AG04449 (cell line): ENCODE results near the gene GABRA1.

Source experiments
- CTCF ChIA-PET: fragments of 350-600 bp; formaldehyde crosslinking; extraction: SDS; loops from one replicate; lab custom pipeline; 2021; ENCODE audit warnings: antibody characterized with exemption; lab: Yijun Ruan, JAX
- POLR2A ChIA-PET: fragments of 400-600, 350-600 bp; formaldehyde crosslinking; extraction: SDS; loops from one replicate; lab custom pipeline; 2020; ENCODE audit warnings: antibody characterized with exemption, inconsistent platforms; lab: Yijun Ruan, JAX
- DNase-seq: peaks from one replicate; pipeline ENCODE4 v3.0.0-alpha.2; 2010; ENCODE audit warnings: low read depth, low spot score
- H3K4me3 ChIP-seq: 2 replicates; pipeline ENCODE4 v1.5.1; 2011; ENCODE audit warnings: low read depth, mild to moderate bottlenecking, control low read depth, low read length
- TF ChIP-seq, protein P1 (sequence below): IDR thresholded peaks from one replicate; pipeline ENCODE4 v1.5.1; 2011; ENCODE audit warnings: mild to moderate bottlenecking, moderate library complexity, low read length, control low read depth, inconsistent platforms; ENCODE audit not compliant: insufficient read depth; ENCODE audit errors: missing control alignments

The GABRA1 gene

DNA sequence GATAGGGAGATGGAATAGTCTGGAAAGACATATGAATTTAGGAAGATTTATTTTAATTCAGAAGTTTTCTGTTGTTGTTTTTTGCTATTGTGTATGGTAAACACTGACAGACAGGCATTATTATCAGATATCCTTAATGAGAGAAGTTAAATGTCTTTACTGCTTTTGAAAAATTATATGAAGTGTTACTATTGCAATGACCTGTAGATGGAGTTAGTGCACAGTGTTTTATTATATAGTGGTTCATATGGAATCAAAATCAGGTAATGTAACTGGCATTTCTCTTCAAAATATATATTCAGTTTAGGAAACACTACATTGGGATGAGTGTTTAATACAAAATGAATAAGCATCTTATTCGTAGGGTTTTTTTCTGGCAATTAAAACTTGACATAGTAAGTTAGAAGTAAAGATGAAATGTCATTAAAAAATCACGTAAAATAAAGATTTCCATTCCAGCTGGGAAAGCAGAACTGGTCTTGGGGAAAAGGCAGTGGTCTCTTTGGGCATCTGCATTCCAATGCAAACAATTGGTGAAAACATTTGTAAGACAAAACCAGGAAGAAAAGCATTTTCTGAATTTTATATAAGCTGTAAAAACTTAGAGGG, 3.9 kb downstream of the GABRA1 start:
- POLR2A ChIA-PET: no interaction called here
- CTCF ChIA-PET: no interaction called here
- DNase-seq: no peak
- TF ChIP-seq, protein P1, sequence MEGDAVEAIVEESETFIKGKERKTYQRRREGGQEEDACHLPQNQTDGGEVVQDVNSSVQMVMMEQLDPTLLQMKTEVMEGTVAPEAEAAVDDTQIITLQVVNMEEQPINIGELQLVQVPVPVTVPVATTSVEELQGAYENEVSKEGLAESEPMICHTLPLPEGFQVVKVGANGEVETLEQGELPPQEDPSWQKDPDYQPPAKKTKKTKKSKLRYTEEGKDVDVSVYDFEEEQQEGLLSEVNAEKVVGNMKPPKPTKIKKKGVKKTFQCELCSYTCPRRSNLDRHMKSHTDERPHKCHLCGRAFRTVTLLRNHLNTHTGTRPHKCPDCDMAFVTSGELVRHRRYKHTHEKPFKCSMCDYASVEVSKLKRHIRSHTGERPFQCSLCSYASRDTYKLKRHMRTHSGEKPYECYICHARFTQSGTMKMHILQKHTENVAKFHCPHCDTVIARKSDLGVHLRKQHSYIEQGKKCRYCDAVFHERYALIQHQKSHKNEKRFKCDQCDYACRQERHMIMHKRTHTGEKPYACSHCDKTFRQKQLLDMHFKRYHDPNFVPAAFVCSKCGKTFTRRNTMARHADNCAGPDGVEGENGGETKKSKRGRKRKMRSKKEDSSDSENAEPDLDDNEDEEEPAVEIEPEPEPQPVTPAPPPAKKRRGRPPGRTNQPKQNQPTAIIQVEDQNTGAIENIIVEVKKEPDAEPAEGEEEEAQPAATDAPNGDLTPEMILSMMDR: no peak
- H3K4me3 ChIP-seq: no peak overlapping the region

DNA sequence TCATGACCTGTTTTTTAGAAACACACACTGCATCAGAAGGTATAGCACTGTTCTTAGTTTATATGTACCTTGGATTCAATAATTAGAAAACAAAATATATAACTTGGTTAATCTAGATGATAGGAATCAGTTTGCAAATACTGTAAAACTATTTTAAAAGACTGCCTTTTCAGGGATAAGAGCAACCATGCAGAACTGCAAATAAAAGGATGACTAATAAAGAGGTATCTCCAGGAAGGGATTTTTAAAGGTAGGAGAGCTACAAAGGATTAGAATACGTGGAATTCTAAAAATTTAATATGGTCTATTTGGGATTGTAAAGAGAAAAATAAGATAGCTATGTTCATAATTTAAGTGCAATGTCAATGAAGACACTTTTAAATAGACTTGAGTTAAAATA, 9.4 kb downstream of the GABRA1 start:
- DNase-seq: no peak
- POLR2A ChIA-PET: no interaction called here
- no peak overlapping the region for H3K4me3 ChIP-seq
- TF ChIP-seq, protein P1: no peak
- CTCF ChIA-PET: no interaction called here

DNA sequence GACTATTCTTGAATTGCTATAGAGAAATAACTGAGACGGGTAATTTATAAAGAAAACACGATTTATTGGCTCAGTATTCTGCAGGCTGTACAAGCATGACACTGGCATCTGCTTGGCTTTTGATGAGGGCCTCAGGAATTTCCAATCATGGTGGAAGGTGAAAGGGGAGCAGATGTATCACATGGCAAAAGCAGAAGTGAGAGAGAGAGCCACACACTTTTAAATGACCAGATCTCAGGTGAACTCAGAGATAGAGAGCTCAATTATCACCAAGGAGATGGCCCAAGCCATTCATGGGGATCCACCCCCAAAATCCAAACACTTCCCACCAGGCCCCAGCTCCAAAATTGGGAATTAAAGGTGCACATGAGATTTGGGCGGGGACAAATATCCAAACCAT, 15.3 kb downstream of the GABRA1 start:
- DNase-seq: no peak
- H3K4me3 ChIP-seq: no peak overlapping the region
- ChIA-PET POLR2A (no interaction called here), CTCF (no interaction called here)
- TF ChIP-seq, protein P1: no peak

DNA sequence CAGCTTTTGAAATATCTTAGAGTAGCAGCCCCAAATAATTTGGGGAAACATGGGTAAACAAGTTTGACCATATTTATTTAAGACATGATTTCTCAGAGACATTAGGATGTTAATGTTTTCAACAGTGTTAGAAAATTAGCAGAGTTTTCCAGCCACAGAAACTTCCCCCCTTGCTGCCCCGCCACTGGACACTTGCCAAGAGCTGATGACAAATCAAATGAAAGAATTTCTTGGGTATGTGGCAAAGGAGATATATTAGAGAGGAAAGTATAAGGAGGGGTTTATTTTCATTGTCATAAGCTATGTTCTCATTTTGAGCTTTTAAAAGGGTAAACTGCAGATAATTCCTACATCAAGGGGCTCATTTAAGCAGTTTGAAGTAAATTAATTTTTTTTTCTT, 15.9 kb downstream of the GABRA1 start:
- CTCF ChIA-PET: no interaction called here
- TF ChIP-seq, protein P1: no peak
- no peak overlapping the region for H3K4me3 ChIP-seq
- POLR2A ChIA-PET: no interaction called here
- DNase-seq: no peak

DNA sequence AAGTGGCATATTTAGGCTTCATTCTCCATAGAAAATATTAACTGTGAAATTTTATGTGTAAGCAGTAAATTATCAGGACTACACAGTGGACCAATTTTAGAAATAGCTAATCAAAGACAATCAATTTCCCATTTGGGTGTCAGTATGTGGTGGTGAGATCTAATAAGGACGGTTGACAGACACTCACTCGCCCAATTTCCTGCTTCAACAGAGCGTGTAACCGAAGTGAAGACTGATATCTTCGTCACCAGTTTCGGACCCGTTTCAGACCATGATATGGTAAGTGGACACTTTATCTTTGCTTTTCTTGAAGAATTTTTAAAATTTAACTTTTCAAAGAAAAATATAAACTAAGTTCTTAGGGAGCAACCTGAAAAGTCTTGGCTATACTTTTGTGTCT, 17.6 kb downstream of the GABRA1 start:
- TF ChIP-seq, protein P1: no peak
- H3K4me3 ChIP-seq: no peak overlapping the region
- ChIA-PET CTCF (no interaction called here), POLR2A (no interaction called here)
- no peak for DNase-seq

DNA sequence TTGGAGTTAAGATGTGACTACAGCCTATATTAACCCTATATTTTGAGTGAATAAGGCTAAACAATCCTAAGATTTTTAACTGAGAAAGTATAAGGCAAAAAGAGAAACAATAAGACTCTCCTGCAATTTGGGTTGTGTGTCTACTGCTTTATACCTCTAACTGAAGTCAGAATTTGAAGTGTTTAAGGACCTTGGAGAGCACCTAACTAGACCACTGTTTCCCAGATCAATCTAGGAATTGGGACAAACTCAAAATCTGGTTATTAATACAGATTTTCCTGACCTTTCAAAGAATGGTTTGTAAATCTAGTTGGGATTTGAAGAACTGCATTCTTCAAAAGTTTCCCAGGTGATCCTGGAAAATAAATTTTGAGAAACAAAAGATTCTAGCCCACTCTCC, 42.1 kb downstream of the GABRA1 start:
- TF ChIP-seq, protein P1: no peak
- ChIA-PET CTCF (no interaction called here), POLR2A (no interaction called here)
- no peak overlapping the region for H3K4me3 ChIP-seq
- DNase-seq: no peak
